Choroid plexus epithelial cell (primary cell): Measurements from ENCODE around the gene OPCML.

Experiments used
- DNase-seq: peaks from one replicate; pipeline ENCODE4 v3.0.0-alpha.2; 2010; ENCODE audit warnings: low read depth
- H3K4me3 ChIP-seq: 2 replicates; pipeline ENCODE4 v1.5.1; 2011; ENCODE audit warnings: low read depth, mild to moderate bottlenecking, control low read depth, low read length, moderate library complexity
- TF ChIP-seq, protein P1 (sequence below): conservative IDR thresholded peaks from 2 replicates; pipeline ENCODE4 v1.5.1; 2011; ENCODE audit warnings: low read depth, mild to moderate bottlenecking, control low read depth, inconsistent platforms, low read length, moderate library complexity

Gene OPCML

DNA sequence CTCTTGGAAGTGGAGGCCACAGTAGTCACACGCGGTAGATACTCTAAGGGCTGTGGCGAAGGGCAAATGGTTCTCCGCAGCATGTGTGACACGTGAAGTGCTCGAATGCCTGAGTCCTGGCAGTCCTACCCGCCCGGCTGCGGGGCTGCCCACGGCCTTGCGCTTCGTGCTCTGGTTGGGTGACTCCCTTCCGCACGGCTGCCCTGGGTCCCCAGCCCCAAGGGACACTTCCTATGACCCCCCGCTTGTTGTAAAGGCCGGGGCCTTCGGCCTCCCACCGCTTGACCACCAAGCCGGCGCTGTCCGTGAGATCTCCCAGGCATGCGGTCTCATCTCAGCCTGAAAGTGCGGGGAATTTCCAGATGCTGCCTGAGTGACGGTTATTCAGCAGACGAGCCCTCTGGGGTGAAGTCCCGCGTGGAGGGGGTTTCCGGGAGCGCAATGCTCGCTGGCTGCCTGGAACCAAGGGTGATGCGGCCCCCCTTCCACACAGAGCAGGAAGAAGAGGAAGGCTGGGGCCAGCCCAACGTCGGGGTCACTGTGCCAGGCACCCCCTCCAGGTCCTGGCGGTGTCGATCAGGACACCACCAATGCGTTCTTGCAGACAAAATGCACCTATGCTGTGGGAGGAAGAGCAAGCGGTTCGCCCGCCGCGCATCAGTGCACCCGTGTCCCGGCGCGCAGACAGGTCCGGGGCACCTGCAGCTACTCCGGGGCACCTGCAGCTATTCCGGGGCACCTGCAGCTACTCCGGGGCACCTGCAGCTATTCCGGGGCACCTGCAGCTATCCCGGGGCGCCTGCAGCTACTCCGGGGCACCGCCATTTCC, 171.2 kb downstream of the OPCML start:
- no peak overlapping the region for H3K4me3 ChIP-seq
- TF ChIP-seq, protein P1, sequence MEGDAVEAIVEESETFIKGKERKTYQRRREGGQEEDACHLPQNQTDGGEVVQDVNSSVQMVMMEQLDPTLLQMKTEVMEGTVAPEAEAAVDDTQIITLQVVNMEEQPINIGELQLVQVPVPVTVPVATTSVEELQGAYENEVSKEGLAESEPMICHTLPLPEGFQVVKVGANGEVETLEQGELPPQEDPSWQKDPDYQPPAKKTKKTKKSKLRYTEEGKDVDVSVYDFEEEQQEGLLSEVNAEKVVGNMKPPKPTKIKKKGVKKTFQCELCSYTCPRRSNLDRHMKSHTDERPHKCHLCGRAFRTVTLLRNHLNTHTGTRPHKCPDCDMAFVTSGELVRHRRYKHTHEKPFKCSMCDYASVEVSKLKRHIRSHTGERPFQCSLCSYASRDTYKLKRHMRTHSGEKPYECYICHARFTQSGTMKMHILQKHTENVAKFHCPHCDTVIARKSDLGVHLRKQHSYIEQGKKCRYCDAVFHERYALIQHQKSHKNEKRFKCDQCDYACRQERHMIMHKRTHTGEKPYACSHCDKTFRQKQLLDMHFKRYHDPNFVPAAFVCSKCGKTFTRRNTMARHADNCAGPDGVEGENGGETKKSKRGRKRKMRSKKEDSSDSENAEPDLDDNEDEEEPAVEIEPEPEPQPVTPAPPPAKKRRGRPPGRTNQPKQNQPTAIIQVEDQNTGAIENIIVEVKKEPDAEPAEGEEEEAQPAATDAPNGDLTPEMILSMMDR = no peak
- DNase-seq = no peak

DNA sequence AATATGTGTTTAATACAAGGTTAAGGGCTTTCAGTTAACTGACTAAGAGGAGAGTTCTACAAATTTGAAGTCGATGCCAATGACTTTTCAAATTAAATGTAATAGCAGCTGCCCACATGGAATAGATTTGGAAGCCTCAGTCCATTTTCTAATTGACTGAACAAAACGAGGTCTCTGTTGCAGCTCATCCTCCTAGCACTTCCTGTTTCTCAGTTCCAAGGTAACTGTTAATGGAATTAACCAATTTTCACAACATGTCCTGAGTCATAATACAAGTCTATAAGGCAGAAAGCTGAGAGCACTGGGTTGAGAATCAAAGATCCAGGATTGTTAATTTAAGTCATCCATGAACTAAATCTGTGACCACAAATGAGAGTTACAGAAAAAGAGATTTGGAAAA, 177.2 kb downstream of the OPCML start:
- no peak for DNase-seq
- TF ChIP-seq, protein P1 = no peak
- no peak overlapping the region for H3K4me3 ChIP-seq

DNA sequence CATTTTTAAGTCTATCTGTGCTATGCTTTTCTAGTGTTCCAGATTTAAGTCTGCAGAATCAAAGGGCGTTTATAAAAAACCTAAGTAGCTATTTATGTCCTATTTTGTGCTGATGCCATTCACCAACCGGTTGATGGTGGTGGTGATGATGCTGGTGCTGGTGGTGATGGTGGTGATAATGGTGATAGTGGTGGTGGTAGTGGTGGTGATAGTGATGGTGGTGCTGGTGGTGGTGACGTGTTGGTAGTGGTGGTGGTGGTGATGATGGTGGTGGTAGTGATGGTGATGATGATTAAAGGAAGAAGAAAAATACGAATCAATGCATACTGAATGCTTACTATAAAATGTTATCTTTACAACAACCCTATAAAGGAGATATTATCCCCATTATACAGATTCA, 178.2 kb downstream of the OPCML start:
- TF ChIP-seq, protein P1 = no peak
- no peak overlapping the region for H3K4me3 ChIP-seq
- DNase-seq = no peak

DNA sequence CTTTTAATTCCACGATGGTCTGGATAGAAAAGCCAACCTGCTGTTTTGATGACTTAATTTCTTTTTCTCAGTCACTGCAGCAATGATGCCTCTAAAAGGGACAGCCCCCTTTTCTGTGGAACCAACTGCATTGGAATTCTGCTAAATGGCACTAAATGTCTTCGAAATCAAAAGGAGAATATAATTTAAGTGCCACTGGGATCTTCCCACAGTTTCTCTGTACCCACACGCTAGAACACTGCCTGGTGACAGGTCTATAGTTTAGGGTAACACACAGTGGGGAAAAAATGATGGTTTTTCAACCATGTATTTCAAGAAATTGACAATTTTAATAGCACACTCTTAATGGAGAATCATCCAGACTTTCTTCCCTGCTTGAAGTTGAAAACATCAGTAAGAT, 182.3 kb downstream of the OPCML start:
- no peak for DNase-seq
- no peak overlapping the region for H3K4me3 ChIP-seq
- TF ChIP-seq, protein P1 = no peak

DNA sequence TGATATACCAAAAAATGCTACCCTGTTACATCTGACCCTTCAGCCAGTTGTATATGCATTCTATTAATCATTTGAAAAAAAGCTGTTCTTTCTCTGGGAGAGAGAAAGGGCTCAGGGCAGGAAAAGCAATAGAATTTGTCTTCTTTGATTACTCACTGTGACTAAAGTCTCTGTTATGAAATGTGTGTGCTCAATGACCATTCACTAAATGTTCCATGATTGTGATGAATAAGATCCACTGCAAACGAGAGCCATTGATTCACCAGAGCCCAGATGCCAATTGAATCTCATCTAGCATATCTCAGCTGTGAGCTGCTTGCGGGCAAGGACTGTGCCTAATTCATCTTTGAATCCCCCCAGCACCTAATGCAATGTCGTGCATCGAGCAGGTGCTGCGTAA, 184.3 kb downstream of the OPCML start:
- TF ChIP-seq, protein P1 = no peak
- no peak for DNase-seq
- no peak overlapping the region for H3K4me3 ChIP-seq

DNA sequence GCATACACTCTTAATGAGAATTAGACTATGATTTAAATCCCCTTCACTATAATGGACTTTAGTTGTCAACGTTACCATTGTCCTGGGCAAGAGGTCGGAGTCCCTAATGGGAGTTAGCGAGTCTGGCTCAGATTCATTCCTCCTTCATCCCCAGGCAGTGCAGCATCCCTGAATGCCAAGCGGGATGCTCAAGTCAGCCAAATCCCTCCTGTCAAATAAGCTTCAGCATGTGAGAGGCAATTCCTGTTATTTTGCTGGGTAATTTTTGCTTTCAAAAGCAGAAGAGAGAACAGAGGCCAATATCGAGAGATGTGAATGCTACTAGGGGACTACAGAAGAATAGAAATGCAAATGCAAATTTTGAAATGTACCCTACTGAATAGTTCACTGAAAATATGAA, 186.2 kb downstream of the OPCML start:
- H3K4me3 ChIP-seq = no peak overlapping the region
- DNase-seq = no peak
- TF ChIP-seq, protein P1 = no peak

DNA sequence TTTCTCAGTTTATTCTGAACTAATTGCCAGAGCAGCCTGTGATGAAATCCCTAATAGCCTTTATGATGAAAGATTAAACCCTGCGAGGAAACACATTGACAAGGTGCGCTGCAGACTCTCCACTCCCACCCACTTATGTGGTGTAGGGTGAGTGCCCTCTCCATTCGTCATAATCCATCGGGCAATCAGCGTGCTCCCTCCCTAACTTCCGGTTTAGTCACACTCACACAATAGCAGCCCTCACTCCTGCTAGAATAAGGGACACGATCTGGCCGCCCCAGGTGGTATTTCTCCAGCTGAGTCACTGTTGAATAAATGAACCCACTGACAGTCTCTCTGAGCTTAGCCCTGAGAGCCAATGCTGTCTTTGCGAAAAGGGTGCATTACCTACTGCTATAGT, 188.3 kb downstream of the OPCML start:
- TF ChIP-seq, protein P1 = no peak
- DNase-seq = no peak
- no peak overlapping the region for H3K4me3 ChIP-seq
